HG02970 (cell line): Measurements from ENCODE around the gene ZC3H14.

ENCODE experiments used
- ATAC-seq: cut with Tn5 transposase; IDR thresholded peaks from one replicate; pipeline ENCODE4 v1.9.1; 2021; ENCODE audit warnings: mild to moderate bottlenecking, moderate library complexity, moderate number of reproducible peaks; ENCODE audit not compliant: unreplicated experiment, low FRiP score

The ZC3H14 gene

GRCh38 chr14:88604212-88604611, 41.4 kb downstream of the ZC3H14 start:
- no peak for ATAC-seq

- no peak for ATAC-seq
Observed at GRCh38 chr14:88605594-88605993, 42.8 kb downstream of the ZC3H14 start.

- ATAC-seq = no peak
Observed at GRCh38 chr14:88607829-88608228, 45.0 kb downstream of the ZC3H14 start.

- ATAC-seq = no peak
Observed at GRCh38 chr14:88611878-88612277, 49.0 kb downstream of the ZC3H14 start.

GRCh38 chr14:88612981-88613380, 50.1 kb downstream of the ZC3H14 start:
- no peak for ATAC-seq

- no peak for ATAC-seq
Observed at GRCh38 chr14:88613552-88614010, 50.7 kb downstream of the ZC3H14 start.

GRCh38 chr14:88614218-88614907, 51.5 kb downstream of the ZC3H14 start:
- no peak for ATAC-seq

- ATAC-seq = no peak
Observed at GRCh38 chr14:88616697-88617096, 53.9 kb downstream of the ZC3H14 start.

- no peak for ATAC-seq
Observed at GRCh38 chr14:88617479-88617878, 54.6 kb downstream of the ZC3H14 start.

GRCh38 chr14:88618476-88618875, 55.6 kb downstream of the ZC3H14 start:
- ATAC-seq = no peak

GRCh38 chr14:88621100-88621499, 58.3 kb downstream of the ZC3H14 start:
- no peak for ATAC-seq

- ATAC-seq = no peak
Observed at GRCh38 chr14:88625671-88626070, 62.8 kb downstream of the ZC3H14 start.

- ATAC-seq = no peak
Observed at GRCh38 chr14:88628033-88628432, 65.2 kb downstream of the ZC3H14 start.

- ATAC-seq = no peak
Observed at GRCh38 chr14:88628462-88628861, 65.6 kb downstream of the ZC3H14 start.

- no peak for ATAC-seq
Observed at GRCh38 chr14:88630565-88630964, 67.7 kb downstream of the ZC3H14 start.

GRCh38 chr14:88631091-88631490, 68.3 kb downstream of the ZC3H14 start:
- no peak for ATAC-seq

- ATAC-seq = no peak
Observed at GRCh38 chr14:88632512-88632911, 69.7 kb downstream of the ZC3H14 start.

- no peak for ATAC-seq
Observed at GRCh38 chr14:88639221-88639620, 76.4 kb downstream of the ZC3H14 start.

GRCh38 chr14:88660056-88660455, 97.2 kb downstream of the ZC3H14 start:
- no peak for ATAC-seq

GRCh38 chr14:88667555-88668273, 104.9 kb downstream of the ZC3H14 start:
- peak; percentile 88 for ATAC-seq

- ATAC-seq = peak; percentile 29
Observed at GRCh38 chr14:88668448-88669116, 105.7 kb downstream of the ZC3H14 start.
